GM12878 (cell line): ENCODE measurements around the gene GSAP. TPM values are rescaled to one million over a fixed set of nuclear protein-coding genes. Genes with fewer than 3 reads are reported as not detected.
A peak's percentile ranks its signal among the peaks of the same experiment; 100 is the strongest.

Experiments used
- CHD2 ChIP-seq: IDR thresholded peaks from 2 replicates; pipeline ENCODE4 v1.6.1; 2011; ENCODE audit warnings: low read depth, low read length, improper control_type of control experiment, borderline replicate concordance
- ELK1 ChIP-seq: IDR thresholded peaks from 2 replicates; pipeline ENCODE4 v1.6.1; 2012; ENCODE audit warnings: low read depth, low read length, improper control_type of control experiment
- EP300 ChIP-seq, 2 experiments: fragments of 150-350 bp in 1 of 2; IDR thresholded peaks; 2 replicates each; pipeline ENCODE4 v1.6.1; 2011 to 2012; ENCODE audit warnings: low read depth in 2 of 2, low read length in 2 of 2, borderline replicate concordance in 1 of 2, improper control_type of control experiment in 1 of 2, inconsistent platforms in 1 of 2; ENCODE audit not compliant: control insufficient read depth in 1 of 2
- HDGF ChIP-seq: fragments of 450-650 bp; IDR thresholded peaks from 2 replicates; pipeline ENCODE4 v1.6.1; 2016; ENCODE audit warnings: antibody characterized with exemption
- MEF2A ChIP-seq: IDR thresholded peaks from 2 replicates; pipeline ENCODE4 v1.6.1; 2011; ENCODE audit warnings: low read depth, mild to moderate bottlenecking, low read length, moderate library complexity; ENCODE audit not compliant: insufficient read depth
- MLLT1 ChIP-seq: fragments of 450-650 bp; IDR thresholded peaks from 2 replicates; pipeline ENCODE4 v1.6.1; 2016; ENCODE audit warnings: mild to moderate bottlenecking
- NFYA ChIP-seq: IDR thresholded peaks from 2 replicates; pipeline ENCODE4 v1.6.1; 2011; ENCODE audit warnings: low read depth, mild to moderate bottlenecking, low read length, improper control_type of control experiment, borderline replicate concordance
- NR2F1 ChIP-seq: fragments of 450-650 bp; conservative IDR thresholded peaks from 2 replicates; pipeline ENCODE4 v1.6.1; 2017; ENCODE audit warnings: mild to moderate bottlenecking
- PAX5 ChIP-seq: IDR thresholded peaks from 2 replicates; pipeline ENCODE4 v1.6.1; 2011; ENCODE audit warnings: low read depth, low read length, borderline replicate concordance
- RAD21 ChIP-seq: IDR thresholded peaks from 2 replicates; pipeline ENCODE4 v1.6.1; 2011; ENCODE audit warnings: mild to moderate bottlenecking, low read depth, low read length, moderate library complexity; ENCODE audit not compliant: insufficient read depth
- RFX5 ChIP-seq: IDR thresholded peaks from 2 replicates; pipeline ENCODE4 v1.6.1; 2011; ENCODE audit warnings: low read depth, low read length, improper control_type of control experiment
- SMARCA5 ChIP-seq: fragments of 450-650 bp; IDR thresholded peaks from 2 replicates; pipeline ENCODE4 v1.6.1; 2017; ENCODE audit warnings: mild to moderate bottlenecking
- TCF3 ChIP-seq: IDR thresholded peaks from 2 replicates; pipeline ENCODE4 v1.6.1; 2012; ENCODE audit warnings: low read depth, mild to moderate bottlenecking, low read length, borderline replicate concordance; ENCODE audit not compliant: insufficient read depth
- TCF7 ChIP-seq: IDR thresholded peaks from 2 replicates; pipeline ENCODE4 v1.6.1; 2014; ENCODE audit warnings: antibody characterized with exemption, borderline replicate concordance
- ZNF217 ChIP-seq: fragments of 450-650 bp; IDR thresholded peaks from 2 replicates; pipeline ENCODE4 v1.6.1; 2017; ENCODE audit warnings: antibody characterized with exemption, mild to moderate bottlenecking
- polyA plus RNA-seq, 11 experiments: library from polyadenylated mRNA; depleted of rRNA in 4 of 11; unstranded in 6 of 11; stranded (reverse) in 5 of 11; fragments of >200 nt; fragmentation: Nextera tagmentation in 4 of 11; fragmentation: Illumina TruSeq in 1 of 11; extraction: Ambion mirVana in 4 of 11; extraction: Trizol in 1 of 11; gene quantifications; 1 replicate in 1 of 11; 2 replicates in 10 of 11; pipeline versions ENCODE4 v1.2.1 to v1.2.3, GENCODE V29; 2011 to 2016; ENCODE audit warnings: inconsistent platforms in 2 of 11, missing spikeins in 2 of 11, low read depth in 1 of 11
- total RNA-seq, 4 experiments: library from RNA; depleted of rRNA in 3 of 4; stranded (reverse); fragments of >200 nt in 3 of 4; fragmentation: Illumina TruSeq in 1 of 4; extraction: Trizol in 1 of 4; gene quantifications; 2 replicates each; pipeline versions ENCODE4 v1.2.1 to v1.2.3, GENCODE V29; 2013 to 2021
- TF ChIP-seq, protein P1 (sequence below): fragments of 450-650 bp; formaldehyde crosslinking; IDR thresholded peaks from 2 replicates; pipeline ENCODE4 v1.5.0; 2022; ENCODE audit warnings: mild to moderate bottlenecking, missing genetic modification characterization
- TF ChIP-seq, protein P2 (sequence below): fragments of 450-650 bp; IDR thresholded peaks from 2 replicates; pipeline ENCODE4 v1.6.1; 2016; ENCODE audit warnings: mild to moderate bottlenecking, moderate library complexity, borderline replicate concordance
- TF ChIP-seq, protein P3 (sequence below): fragments of 450-650 bp; IDR thresholded peaks from 2 replicates; pipeline ENCODE4 v1.6.1; 2017; ENCODE audit warnings: low read depth, mild to moderate bottlenecking, moderate library complexity

The GSAP gene
- total and polyA plus RNA-seq, 10 of the 15 experiments (the other 5 are each of a cell fraction or from before 2014, with no cell fraction given), result 6.6 to 38.1 (median 21.8) TPM

DNA sequence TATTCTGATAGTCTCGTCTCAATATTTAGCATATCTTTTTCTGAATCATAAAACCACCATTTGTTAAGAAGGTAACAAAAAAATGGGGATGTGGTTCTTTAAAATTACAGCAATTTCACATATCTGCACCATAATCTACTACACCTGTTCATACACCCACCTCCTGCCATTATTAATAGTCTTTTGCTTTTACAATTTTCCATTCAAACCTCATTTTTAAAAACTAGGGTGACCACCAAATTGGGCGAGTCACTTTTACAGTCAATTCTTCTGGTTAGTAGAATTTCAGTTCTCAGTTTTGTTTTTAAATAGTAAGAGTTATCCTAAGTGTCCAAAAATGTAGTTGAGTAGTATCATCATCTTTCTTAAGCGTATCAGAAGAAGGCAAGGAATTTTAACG, 48.4 kb upstream of the GSAP start (continued):
- TF ChIP-seq ELK1 (no peak), TCF3 (peak; percentile 61; the same call in 1 of the 2 replicates), RAD21 (no peak), TCF7 (0 out of 2 replicates have a peak, but pooled peaks have one; percentile 10), HDGF (no peak), SMARCA5 (no peak), PAX5 (peak; percentile 73; the same call in 1 of the 2 replicates), MLLT1 (peak; percentile 93), NFYA (no peak), ZNF217 (peak; percentile 97), EP300 (IDR thresholded peaks at IDR 0.05; ENCODE audit: borderline replicate concordance in 1 of 2, control insufficient read depth in 1 of 2, low read depth in 2 of 2, low read length in 2 of 2) (peak; percentile 91 to 94), CHD2 (no peak), MEF2A (peak; percentile 95), RFX5 (no peak), NR2F1 (peak; percentile 82)
- TF ChIP-seq, protein P1, sequence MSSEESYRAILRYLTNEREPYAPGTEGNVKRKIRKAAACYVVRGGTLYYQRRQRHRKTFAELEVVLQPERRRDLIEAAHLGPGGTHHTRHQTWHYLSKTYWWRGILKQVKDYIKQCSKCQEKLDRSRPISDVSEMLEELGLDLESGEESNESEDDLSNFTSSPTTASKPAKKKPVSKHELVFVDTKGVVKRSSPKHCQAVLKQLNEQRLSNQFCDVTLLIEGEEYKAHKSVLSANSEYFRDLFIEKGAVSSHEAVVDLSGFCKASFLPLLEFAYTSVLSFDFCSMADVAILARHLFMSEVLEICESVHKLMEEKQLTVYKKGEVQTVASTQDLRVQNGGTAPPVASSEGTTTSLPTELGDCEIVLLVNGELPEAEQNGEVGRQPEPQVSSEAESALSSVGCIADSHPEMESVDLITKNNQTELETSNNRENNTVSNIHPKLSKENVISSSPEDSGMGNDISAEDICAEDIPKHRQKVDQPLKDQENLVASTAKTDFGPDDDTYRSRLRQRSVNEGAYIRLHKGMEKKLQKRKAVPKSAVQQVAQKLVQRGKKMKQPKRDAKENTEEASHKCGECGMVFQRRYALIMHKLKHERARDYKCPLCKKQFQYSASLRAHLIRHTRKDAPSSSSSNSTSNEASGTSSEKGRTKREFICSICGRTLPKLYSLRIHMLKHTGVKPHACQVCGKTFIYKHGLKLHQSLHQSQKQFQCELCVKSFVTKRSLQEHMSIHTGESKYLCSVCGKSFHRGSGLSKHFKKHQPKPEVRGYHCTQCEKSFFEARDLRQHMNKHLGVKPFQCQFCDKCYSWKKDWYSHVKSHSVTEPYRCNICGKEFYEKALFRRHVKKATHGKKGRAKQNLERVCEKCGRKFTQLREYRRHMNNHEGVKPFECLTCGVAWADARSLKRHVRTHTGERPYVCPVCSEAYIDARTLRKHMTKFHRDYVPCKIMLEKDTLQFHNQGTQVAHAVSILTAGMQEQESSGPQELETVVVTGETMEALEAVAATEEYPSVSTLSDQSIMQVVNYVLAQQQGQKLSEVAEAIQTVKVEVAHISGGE, result no peak
- TF ChIP-seq, protein P2, sequence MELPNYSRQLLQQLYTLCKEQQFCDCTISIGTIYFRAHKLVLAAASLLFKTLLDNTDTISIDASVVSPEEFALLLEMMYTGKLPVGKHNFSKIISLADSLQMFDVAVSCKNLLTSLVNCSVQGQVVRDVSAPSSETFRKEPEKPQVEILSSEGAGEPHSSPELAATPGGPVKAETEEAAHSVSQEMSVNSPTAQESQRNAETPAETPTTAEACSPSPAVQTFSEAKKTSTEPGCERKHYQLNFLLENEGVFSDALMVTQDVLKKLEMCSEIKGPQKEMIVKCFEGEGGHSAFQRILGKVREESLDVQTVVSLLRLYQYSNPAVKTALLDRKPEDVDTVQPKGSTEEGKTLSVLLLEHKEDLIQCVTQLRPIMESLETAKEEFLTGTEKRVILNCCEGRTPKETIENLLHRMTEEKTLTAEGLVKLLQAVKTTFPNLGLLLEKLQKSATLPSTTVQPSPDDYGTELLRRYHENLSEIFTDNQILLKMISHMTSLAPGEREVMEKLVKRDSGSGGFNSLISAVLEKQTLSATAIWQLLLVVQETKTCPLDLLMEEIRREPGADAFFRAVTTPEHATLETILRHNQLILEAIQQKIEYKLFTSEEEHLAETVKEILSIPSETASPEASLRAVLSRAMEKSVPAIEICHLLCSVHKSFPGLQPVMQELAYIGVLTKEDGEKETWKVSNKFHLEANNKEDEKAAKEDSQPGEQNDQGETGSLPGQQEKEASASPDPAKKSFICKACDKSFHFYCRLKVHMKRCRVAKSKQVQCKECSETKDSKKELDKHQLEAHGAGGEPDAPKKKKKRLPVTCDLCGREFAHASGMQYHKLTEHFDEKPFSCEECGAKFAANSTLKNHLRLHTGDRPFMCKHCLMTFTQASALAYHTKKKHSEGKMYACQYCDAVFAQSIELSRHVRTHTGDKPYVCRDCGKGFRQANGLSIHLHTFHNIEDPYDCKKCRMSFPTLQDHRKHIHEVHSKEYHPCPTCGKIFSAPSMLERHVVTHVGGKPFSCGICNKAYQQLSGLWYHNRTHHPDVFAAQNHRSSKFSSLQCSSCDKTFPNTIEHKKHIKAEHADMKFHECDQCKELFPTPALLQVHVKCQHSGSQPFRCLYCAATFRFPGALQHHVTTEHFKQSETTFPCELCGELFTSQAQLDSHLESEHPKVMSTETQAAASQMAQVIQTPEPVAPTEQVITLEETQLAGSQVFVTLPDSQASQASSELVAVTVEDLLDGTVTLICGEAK, result no peak
- TF ChIP-seq, protein P3, sequence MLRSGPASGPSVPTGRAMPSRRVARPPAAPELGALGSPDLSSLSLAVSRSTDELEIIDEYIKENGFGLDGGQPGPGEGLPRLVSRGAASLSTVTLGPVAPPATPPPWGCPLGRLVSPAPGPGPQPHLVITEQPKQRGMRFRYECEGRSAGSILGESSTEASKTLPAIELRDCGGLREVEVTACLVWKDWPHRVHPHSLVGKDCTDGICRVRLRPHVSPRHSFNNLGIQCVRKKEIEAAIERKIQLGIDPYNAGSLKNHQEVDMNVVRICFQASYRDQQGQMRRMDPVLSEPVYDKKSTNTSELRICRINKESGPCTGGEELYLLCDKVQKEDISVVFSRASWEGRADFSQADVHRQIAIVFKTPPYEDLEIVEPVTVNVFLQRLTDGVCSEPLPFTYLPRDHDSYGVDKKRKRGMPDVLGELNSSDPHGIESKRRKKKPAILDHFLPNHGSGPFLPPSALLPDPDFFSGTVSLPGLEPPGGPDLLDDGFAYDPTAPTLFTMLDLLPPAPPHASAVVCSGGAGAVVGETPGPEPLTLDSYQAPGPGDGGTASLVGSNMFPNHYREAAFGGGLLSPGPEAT, result peak; percentile 85
